IPS DF 19.7 (cell line): Measurements from ENCODE around the gene OTUD5.
A peak's percentile ranks its signal among the peaks of the same experiment; 100 is the strongest.

ENCODE experiments used
- DNase-seq: peaks from one replicate; pipeline ENCODE4 v3.0.0-alpha.2; 2013; ENCODE audit warnings: low read depth, low spot score

OTUD5 gene

DNA sequence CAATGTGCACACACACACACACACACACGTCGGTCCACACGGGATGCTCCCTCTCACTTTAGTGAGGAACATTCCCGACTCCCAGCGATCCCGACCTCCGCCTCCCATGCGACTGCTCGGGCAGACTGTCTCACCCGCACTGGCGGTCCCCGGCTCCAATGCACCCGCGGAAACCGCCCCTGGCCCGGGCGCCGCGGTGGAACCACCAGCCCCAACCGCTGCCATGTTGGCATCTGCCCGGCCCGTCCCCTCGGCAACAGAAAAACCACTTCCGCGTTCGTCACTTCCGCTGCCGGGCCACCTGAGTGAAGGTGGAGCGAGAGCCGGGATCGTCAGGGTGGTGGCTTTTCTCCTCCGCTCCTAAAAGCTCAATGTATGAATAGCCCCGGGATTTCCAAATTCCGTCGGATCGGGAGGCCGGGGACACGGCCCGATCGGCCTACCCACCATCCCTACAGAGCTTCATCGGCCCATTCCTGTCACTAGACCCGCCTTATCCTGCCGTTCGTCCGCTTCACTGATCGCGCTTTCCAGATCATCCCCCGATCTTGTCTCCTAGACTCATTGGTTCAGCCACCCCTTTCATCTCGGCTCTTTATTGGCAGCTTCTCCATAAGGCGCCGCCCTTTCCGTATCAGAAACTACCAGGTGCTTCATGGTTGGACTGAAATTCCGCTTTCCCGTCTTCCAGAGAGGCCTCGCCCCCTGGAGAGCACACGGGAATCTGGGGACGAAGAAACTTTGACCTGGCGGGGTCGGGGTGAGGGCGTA lies 45.8 kb downstream of the OTUD5 start, which contains the start of gene SLC35A2:
Gene SLC35A2, minus strand, starts transcription at position 235 of the 771 bp plus-strand sequence. Its CDS starts 10 bp downstream, at position 225.
- DNase-seq: no peak

DNA sequence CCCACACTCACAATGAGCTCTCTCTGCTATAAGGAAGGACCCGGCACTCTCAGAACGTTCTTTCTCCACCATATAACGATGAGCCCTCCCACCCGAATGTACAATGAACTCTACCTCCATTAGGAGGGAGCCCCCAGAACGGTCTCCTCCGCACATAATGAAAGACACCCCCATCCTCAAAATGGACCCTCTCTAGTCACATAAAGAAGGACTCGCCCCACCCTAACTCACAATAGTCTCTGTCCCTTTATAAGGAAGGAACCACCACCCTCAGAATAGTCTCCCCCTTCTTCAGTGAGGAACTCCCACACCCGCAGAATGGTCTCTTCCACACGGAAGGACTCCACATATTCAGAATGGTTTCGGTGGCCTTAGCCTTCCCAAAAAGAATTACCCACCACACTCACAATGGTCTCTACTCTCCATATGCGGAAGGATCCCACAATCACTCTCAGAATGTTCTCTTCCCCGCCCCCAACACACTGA lies 46.4 kb downstream of the OTUD5 start:
- no peak for DNase-seq

DNA sequence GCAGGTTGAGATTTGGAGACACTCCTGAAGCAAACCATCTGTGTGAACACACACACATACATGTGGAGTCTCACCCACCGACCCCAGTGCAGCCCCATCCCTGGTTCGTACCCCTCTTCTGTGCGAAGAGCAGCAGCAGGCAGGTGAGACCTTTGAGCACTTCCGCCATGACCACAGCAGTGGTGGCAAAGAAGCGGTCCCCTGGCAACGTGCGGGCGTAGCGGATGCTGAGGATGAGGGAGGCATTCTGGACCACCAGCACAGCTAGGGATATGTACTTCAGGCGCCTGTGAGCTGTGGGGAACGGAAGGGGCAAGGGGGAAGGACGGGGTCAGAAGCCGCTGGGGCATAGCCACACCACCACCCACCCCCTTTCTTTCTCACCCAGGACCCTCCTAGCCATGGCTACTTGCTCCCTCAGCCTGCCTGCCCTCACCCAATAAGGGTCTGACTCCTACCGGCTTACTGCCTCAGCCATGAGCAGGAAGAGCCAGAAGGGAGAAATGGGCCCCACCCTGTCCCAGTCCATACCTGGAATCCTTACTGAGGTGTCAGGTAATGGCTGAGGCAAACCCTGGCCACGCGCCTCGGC lies 47.6 kb downstream of the OTUD5 start:
- no peak for DNase-seq

DNA sequence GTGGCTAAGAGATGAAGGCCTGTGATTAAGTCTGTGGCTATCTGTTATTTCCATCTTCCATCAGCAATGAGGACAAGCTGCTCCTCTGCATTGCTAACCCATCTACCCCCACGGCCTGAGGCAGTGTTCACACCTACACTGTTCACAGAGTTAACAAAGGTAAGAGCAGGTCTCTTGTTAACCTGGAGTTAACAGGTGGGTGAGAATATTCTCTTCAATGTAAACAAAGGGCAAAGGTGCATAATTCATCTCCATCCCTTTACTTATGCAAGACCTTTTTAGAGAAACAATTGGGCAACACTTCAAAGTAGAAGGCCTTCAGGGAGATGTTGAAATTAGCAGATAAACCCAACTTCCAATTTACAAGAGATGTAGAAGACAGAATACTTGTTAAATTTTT lies 48.8 kb downstream of the OTUD5 start:
- DNase-seq: no peak

DNA sequence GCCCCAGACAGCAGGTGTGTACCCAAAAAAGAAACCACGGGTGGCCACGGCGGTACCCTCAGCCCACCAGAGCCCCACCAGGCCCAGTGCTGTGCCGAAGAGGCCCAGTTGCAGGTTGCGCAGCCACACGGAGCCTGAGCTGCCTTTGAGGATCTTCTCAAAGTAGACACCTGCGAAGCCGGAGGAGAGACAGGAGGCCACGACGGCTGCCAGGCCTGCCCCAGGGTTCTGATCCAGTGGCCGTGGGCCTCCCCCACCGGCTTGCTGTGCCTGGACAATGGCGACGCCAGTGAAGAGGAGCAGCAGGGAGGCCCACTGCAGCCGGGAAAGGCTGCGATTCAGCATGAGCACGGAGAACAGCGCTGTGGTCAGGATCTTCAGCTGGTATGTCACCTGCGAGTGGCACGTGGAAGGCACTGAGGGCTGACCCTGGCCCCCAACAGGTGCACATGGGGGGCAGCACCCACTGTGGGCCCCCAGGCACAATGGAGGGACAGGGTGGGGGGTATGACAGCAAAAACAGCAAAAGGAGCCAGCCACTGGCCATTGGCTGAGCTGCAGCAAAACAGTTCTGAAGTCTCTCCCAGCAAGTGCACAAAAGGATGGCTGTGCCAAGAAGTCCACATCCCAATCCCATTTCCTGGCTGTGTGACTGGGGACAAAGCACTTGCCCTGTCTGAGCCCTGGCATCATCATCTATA lies 52.2 kb downstream of the OTUD5 start:
- no peak for DNase-seq

DNA sequence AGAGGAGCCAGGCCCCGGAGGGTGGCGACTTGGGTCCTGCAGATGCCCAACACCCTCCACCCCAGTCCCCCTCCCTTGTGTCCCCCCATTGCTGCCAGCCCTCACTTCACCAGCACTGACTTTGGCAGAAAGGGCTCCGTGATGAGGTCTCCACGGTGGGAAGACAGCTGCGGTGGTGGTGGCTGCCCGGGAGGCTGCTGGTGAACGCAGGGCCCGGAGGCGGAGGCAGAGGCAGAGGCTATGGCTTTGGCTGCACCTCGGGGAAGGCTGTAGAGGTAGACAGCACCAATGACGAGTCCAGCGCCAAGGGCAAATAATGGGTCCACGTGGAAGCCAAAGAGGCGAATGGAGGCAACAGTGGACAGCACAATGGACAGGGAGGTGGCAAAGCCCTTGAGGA lies 52.8 kb downstream of the OTUD5 start:
- no peak for DNase-seq

DNA sequence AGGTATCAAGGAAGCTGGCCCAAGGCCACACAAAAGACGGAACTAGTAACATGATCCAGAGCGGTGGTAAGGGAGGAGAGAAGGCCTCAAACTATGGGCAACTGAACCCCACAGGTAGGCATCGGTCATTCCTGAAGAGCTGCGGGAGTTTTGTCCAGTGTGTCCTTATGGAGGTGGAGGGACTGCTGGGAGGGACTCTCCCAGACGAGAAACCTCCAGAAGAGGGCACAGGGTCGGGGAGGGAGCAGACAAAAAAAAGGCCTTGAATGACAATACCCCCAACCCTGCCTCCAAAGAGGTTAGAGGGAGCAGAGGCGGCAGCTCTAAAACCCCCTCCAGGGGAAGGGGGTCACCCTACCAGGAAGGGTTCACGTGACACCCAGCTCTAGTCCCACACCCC lies 53.2 kb downstream of the OTUD5 start:
- no peak for DNase-seq

DNA sequence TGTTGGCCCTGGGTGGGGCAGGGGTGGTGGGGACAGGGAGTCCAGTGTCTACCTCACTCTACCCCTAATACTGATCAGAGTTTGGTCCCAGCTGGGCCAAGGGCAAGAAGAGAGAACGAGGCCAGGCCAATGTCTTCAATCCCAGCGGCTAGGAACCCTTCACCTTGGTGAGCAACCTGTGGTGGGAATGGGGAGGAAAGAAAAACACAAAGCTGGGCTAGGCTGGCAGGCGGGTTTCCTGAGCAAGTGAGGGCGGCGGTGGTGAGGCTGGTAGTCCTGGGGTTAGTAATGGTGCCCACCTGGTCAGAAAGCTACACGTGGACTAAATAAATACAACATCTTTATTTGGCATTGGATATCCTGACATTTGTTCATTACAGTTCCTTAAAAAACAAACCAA lies 54.1 kb downstream of the OTUD5 start:
- DNase-seq: no peak

DNA sequence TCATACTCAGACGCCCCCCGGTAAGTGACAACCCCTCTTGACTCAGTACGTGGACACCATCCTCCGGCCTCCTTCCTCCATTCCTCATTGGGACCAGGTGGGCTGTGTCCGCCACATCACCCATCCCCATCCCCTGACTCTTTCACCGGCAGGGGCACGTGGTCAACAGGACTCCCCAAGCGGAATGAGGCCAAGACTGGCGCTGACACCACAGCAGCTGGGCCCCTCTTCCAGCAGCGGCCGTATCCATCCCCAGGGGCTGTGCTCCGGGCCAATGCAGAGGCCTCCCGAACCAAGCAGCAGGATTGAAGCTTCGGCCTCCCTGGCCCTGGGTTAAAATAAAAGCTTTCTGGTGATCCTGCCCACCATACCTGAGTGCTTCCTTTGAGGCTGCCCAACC lies 54.6 kb downstream of the OTUD5 start:
- DNase-seq: no peak

DNA sequence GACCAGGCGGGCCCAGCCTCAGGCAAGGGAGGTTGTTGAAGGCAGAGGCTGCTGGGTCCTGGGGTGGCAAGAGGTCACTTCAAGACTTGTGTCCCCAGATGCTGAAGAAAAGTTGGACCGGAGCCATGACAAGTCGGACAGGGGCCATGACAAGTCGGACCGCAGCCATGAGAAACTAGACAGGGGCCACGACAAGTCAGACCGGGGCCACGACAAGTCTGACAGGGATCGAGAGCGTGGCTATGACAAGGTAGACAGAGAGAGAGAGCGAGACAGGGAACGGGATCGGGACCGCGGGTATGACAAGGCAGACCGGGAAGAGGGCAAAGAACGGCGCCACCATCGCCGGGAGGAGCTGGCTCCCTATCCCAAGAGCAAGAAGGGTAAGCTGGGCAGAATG lies 55.3 kb downstream of the OTUD5 start:
- DNase-seq: no peak

DNA sequence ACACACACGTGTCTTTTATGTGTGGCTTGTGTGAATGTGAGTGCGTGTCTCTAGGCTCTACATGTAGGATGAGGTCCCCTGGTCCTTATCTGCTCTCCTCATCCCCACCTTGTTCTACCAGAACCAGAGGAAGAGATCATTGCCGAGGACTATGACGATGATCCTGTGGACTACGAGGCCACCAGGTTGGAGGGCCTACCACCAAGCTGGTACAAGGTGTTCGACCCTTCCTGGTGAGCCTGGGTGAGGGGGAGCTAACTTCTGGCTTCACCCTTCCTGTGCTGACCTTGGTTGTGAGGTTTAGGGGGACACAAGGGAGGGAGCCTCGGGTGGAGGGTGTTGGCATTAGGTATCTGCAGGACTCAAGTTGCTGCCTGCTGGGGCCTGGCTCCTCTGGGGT lies 56.3 kb downstream of the OTUD5 start:
- DNase-seq: no peak

DNA sequence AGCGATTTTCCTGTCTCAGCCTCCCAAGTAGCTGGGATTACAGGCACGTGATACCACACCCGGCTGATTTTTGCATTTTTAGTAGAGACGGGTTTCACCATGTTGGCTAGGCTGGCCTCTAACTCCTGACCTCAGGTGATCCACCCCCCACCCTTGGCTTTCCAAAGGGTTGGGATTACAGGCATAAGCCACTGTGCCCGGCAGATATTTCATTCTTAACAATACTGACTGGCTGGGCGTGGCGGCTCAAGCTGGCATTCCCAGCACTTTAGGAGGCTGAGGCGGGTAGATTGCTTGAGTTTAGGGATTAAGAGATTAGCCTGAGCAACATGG lies 58.4 kb downstream of the OTUD5 start:
- DNase-seq: no peak

DNA sequence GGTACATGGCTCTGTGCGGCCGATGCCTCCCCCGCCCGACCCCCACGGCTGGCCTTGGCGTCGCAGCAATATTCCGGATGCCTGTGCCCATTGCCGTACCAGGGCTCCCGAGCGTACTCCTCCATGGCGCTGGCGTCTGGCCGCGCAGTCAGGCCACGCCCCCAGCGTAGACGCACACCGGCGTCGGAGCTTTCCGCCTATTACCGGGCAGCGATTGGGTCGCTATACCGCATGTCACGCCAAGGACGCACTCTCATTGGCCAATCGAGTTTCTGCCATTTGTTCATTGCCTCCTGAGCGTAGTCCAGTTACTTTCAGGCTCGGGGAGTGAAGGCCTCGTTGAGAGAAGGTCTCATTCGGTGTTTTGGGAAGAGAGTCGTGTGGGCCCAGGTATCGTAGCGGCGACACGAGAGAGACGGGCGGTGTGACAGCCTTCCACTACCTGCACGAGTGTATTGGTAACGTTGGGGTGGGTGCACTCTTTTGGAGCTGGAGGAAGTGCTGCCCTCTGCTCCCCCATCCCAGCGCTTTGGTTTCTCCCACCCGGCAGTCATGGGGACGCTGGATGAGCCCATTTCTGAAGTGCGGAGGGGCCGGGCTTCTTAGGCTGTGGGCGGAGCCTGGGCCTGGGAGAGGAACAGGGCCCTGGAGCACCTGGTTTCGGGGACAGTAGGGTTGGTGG lies 59.6 kb downstream of the OTUD5 start, which contains the start of the genes PQBP1 and TIMM17B:
Gene PQBP1, plus strand, starts transcription at position 306 of the 682 bp plus-strand sequence. CDS start 580 bp downstream, outside the sequence.
Gene TIMM17B, minus strand, starts transcription at position 144 of the 682 bp plus-strand sequence. Its CDS starts 19 bp downstream, at position 125.
- DNase-seq: peak; percentile 86

DNA sequence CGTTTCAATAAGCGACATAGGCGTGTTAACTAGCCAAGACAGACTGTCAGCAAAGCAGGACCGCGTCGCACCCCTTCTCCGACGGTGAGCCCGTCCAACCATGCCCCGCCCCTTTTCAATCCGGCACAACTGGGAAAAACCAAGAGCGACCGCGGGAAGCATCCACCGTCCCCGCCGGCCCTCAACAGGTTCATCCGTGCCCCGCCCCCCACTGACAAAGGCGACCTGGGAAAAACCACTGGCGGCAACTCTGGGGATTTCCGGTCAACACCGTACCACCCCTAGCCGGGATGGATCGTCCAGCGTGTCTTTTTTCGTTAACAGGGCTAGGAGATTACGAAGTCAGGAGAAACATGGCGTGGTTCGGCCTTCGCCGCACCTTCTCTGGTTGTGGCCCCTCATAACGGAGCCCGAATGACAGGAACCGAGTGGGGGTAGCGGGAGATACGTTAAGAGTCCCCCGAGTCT lies 60.2 kb downstream of the OTUD5 start:
- DNase-seq: no peak

DNA sequence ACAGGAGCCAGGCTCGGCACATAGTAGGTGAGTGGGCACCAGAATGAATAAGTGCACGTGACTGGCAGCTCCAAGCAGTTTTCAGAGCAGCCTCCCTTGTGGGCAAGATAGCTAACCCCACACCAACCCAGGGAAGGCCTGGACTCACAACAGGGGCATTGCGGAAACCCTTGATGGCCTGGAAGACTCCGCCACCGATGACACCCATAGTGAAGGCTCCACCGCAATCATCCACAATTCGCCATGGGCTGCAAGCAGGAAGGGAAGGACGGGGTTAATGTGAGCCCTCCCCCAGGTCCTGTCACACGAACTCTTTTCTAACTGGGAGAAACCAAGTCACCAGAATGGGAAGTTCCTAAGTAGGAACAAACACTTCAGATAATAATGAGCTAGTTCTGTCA lies 60.8 kb downstream of the OTUD5 start:
- no peak for DNase-seq

DNA sequence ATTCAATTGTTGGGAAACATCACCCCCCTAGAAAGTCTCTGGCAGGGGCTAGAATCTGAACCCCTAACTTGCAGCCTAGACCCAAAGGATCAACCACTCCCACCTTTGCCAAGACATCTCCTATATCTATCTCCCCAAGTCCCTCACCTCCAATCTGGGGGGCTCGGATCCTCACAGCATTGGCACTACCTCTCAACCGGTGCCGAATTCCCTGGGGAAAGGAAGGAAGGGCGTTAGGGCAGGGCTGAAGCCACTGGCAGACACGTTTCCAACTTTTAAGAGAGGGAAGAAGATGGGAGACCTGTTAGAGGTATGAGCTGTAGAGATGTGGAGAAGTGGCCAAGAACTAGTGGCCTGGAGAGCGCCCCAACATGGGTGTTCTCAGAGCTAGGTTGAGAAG lies 62.5 kb downstream of the OTUD5 start:
- DNase-seq: no peak

DNA sequence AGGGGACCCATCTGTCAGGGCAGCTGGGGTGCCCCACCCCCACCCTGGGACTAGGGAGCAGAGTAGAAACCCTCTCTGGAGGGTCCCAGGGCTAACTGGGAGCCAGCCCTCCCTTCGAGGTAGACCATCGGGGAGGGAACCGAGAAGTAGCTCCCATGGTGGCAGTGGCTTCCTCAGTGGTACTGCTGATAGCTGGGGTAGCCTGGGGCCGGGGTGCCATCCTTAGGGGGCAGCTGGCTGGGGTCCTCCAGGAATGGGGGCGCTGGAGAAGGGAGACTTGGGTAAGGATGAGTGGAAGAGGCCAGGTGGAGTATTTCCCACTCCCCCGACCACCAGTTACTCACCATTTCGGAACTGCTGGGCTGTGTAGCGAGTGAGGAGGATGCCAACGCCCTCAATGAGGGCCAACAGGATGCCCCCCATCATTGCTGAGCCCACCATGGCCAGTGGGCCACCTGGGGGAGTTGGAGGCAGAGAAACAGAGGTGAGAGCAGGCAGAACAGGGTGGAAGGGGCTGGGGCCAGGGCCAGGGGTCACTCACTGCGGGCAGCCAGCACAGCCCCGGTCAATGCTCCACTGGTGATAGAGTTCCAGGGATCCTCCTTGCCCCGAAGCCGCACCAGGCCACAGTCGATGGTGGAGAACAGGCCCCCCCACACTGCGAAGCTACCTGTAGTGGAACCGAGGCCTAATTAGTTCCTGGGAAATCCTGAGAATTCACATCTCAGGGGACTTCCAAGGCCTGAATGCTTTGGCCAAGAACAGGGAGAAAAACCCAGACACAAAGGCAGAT lies 63.7 kb downstream of the OTUD5 start:
- no peak for DNase-seq

DNA sequence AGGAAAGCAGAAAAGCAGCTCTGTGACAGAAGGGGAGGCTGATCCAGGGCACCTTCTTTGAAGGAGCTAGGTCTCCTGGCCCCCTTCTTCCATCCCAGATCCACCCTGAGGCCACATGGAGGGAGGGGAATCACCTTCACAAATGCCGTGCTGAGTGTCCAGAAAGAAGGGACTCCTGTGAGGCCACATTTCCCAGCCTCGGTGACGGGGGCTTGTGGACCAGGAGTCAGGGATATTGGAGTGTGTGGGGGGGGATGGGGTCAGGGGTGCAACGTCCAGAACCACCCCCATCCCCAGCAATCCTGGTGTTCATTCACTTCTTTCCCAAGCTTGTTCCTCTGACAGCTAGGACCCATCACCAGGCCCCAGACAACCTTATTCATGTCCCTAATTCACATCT lies 64.5 kb downstream of the OTUD5 start:
- DNase-seq: no peak

DNA sequence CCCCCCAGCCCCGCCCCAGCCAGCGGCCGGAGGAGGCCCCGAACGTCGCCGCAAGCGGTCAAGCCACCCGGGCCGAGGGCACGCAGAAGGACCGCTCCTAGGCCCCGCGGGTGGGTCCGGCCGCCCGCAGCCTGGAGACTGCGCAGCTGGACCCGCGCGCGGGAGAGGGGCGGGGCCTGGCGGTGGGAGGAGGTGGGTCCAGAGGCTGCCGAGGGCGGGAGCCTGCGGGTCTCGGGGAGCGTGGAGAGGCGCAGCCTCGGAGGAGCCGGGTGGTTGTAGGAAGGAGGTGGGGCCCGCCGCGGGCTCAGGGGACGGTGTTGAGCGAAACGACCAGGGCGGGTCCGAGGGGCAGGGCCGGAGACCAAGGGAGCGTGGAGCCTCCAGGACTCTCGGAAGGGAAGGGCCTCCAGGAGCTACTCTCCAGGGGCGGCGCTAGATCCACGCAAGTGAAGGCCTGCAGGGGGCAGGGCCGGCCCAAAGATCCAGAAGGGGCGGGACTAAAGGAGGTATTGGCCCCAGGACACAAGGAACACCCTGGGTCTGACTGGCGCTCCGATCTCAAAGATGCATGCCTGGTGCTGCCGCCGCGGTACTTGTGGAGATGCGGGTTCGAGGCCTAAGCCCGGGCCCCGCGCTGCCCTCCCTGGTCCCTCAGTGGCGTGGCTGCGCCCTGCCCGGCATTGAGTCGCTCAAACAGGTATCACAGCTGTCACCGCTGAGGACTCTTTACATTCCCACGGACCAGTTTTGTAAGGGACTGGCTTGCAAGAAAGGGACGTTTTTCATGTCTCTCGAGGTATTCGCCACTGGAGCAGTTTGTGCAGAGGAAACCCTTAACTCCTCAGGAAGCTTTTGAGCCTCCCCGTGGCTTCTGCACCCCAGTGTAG lies 65.8 kb downstream of the OTUD5 start:
- DNase-seq: no peak

DNA sequence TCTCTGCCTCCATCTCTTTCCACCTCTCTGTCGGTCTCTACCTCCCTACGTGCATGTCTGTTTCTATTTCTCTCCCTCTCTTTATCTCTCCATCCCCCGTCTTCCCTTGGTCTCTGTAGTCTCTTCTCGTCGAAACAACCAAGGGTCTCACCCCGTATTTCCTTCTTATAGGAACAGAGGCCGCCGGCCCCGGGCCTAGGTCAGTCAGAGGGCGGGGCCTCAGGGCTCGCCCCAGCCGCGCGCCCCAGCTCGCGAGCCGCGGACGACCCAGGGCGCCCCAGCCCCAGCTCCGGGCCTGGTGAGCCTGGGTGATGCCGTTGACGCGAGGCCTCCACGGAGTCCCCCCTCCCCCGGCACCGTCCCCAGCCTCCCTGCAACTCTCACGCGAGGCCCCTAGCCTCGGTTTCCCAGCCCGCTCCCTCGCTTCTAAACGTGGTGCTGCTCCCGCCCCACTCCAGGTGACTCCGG lies 66.4 kb downstream of the OTUD5 start:
- no peak for DNase-seq
